OCI-LY1 (cell line): Measurements from ENCODE around the gene PHLDA2.

ENCODE experiments used
- H2AFZ ChIP-seq: fragments of 200-600 bp; sonication (generic), shearing (Covaris generic); 2 replicates; pipeline ENCODE4 v1.6.0; 2014; ENCODE audit warnings: antibody characterized with exemption, mild to moderate bottlenecking, low read length
- H3F3A ChIP-seq: fragments of 200-600 bp; sonication (generic), shearing (Covaris generic); 2 replicates; pipeline ENCODE4 v1.6.0; 2014; ENCODE audit warnings: mild to moderate bottlenecking, antibody characterized with exemption, low read length, moderate library complexity; ENCODE audit not compliant: insufficient read depth
- H3K27ac ChIP-seq: fragments of 200-600 bp; sonication (generic); 2 replicates; pipeline ENCODE4 v1.5.1; 2014; ENCODE audit warnings: low read length, mixed run types, mild to moderate bottlenecking, low read depth; ENCODE audit not compliant: poor library complexity, severe bottlenecking
- H3K27me3 ChIP-seq: fragments of 200-600 bp; sonication (generic); 2 replicates; pipeline ENCODE4 v1.6.0; 2014; ENCODE audit warnings: antibody characterized with exemption, mild to moderate bottlenecking, low read length, moderate library complexity; ENCODE audit not compliant: insufficient read depth
- H3K36me3 ChIP-seq: fragments of 200-600 bp; sonication (generic); 2 replicates; pipeline ENCODE4 v1.6.1; 2014; ENCODE audit warnings: mild to moderate bottlenecking, antibody characterized with exemption, low read length, moderate library complexity, mixed read lengths; ENCODE audit not compliant: insufficient read depth
- H3K4me1 ChIP-seq: fragments of 200-600 bp; sonication (generic); 2 replicates; pipeline ENCODE4 v1.5.1; 2014; ENCODE audit warnings: mild to moderate bottlenecking, low read length, moderate library complexity; ENCODE audit not compliant: insufficient read depth, severe bottlenecking
- H3K4me2 ChIP-seq: fragments of 200-600 bp; sonication (generic), shearing (Covaris generic); 2 replicates; pipeline ENCODE4 v1.6.1; 2014; ENCODE audit warnings: low read length
- H3K4me3 ChIP-seq: fragments of 200-600 bp; sonication (generic); 2 replicates; pipeline ENCODE4 v1.5.1; 2014; ENCODE audit warnings: low read length, low read depth, mild to moderate bottlenecking, mixed read lengths; ENCODE audit not compliant: poor library complexity, severe bottlenecking
- H3K79me2 ChIP-seq: fragments of 200-600 bp; shearing (Covaris generic); 2 replicates; pipeline ENCODE4 v1.6.1; 2016; ENCODE audit warnings: mixed run types, low read length, mixed read lengths; ENCODE audit not compliant: insufficient read depth
- H3K9ac ChIP-seq: fragments of 200-600 bp; sonication (generic), shearing (Covaris generic); 2 replicates; pipeline ENCODE4 v1.6.1; 2014; ENCODE audit warnings: mild to moderate bottlenecking, low read length, mixed read lengths
- H3K9me2 ChIP-seq: fragments of 200-600 bp; sonication (generic), shearing (Covaris generic); 2 replicates; pipeline ENCODE4 v1.6.1; 2014; ENCODE audit warnings: low read depth, mild to moderate bottlenecking, low read length, mixed read lengths
- H3K9me3 ChIP-seq: fragments of 200-600 bp; shearing (Covaris generic); 2 replicates; pipeline ENCODE4 v1.6.1; 2014; ENCODE audit warnings: low read length, mixed read lengths
- H4K20me1 ChIP-seq: fragments of 200-600 bp; sonication (generic), shearing (Covaris generic); 2 replicates; pipeline ENCODE4 v1.6.0; 2016; ENCODE audit warnings: mild to moderate bottlenecking, low read length; ENCODE audit not compliant: insufficient read depth
- EZH2 ChIP-seq: fragments of 200-600 bp; sonication (generic), shearing (Covaris generic); IDR thresholded peaks from 2 replicates; pipeline ENCODE4 v1.8.0; 2017; ENCODE audit warnings: borderline replicate concordance, mixed run types, mild to moderate bottlenecking, antibody characterized with exemption, low read length, moderate library complexity, mixed read lengths
- TF ChIP-seq, protein P1 (sequence below): fragments of 200-600 bp; sonication (generic), shearing (Covaris generic); IDR thresholded peaks from 2 replicates; pipeline ENCODE4 v1.5.1; 2017; ENCODE audit warnings: mild to moderate bottlenecking, antibody characterized with exemption, low read length, moderate library complexity, mixed read lengths

Gene PHLDA2

GRCh38 chr11:2916114-2916891, 12.9 kb downstream of the PHLDA2 start:
- H2AFZ ChIP-seq: no peak overlapping the region
- H3K4me3 ChIP-seq: no peak overlapping the region
- H3K9ac ChIP-seq: no peak overlapping the region
- no peaks in the 10 kb centered on the region for H3K79me2 ChIP-seq
- H3K27ac ChIP-seq: no peak overlapping the region
- H3F3A ChIP-seq: no peaks in the 10 kb centered on the region
- H3K4me2 ChIP-seq: no peak overlapping the region
- H4K20me1 ChIP-seq: no peaks in the 10 kb centered on the region
- H3K9me2 ChIP-seq: no peaks in the 10 kb centered on the region
- no peaks in the 10 kb centered on the region for H3K9me3 ChIP-seq
- H3K27me3 ChIP-seq: peaks cover 4% of the 10 kb centered on the region; the same call in 1 of the 2 replicates
- TF ChIP-seq, protein P1, sequence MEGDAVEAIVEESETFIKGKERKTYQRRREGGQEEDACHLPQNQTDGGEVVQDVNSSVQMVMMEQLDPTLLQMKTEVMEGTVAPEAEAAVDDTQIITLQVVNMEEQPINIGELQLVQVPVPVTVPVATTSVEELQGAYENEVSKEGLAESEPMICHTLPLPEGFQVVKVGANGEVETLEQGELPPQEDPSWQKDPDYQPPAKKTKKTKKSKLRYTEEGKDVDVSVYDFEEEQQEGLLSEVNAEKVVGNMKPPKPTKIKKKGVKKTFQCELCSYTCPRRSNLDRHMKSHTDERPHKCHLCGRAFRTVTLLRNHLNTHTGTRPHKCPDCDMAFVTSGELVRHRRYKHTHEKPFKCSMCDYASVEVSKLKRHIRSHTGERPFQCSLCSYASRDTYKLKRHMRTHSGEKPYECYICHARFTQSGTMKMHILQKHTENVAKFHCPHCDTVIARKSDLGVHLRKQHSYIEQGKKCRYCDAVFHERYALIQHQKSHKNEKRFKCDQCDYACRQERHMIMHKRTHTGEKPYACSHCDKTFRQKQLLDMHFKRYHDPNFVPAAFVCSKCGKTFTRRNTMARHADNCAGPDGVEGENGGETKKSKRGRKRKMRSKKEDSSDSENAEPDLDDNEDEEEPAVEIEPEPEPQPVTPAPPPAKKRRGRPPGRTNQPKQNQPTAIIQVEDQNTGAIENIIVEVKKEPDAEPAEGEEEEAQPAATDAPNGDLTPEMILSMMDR: no peak
- no peak for TF ChIP-seq EZH2
- H3K4me1 ChIP-seq: no peaks in the 10 kb centered on the region
- no peaks in the 10 kb centered on the region for H3K36me3 ChIP-seq

DNA sequence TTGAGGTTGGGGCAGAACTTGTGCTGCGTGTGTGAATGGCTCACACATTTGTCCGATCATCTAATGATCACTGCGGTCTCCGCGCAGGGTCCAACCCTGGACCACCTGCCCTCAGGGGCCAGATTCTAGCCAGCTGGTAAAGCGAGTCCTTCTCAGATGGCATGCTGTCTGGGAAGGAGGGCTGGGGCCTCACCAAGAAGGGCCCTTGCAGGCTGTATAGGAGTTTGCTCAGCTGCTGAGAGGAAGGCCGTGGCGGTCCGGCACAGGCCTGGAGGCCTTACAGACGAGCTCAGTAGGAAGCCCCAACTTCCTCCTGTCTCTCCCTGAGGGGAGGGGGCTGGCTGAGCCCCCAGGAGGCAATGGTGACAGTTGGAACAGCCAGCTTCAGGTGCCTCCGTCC, 13.7 kb downstream of the PHLDA2 start:
- Histone ChIP-seq H3K4me3 (no peak overlapping the region), H2AFZ (no peak overlapping the region), H3K9ac (no peak overlapping the region), H3K4me2 (no peak overlapping the region), H3K27me3 (peaks cover 10% of the 10 kb centered on the region; the same call in 1 of the 2 replicates), H3K9me2 (no peaks in the 10 kb centered on the region), H3K27ac (no peak overlapping the region), H3F3A (no peaks in the 10 kb centered on the region), H3K36me3 (no peaks in the 10 kb centered on the region), H4K20me1 (no peaks in the 10 kb centered on the region), H3K4me1 (no peaks in the 10 kb centered on the region), H3K79me2 (no peaks in the 10 kb centered on the region), H3K9me3 (no peaks in the 10 kb centered on the region)
- no peak for TF ChIP-seq EZH2
- TF ChIP-seq, protein P1: no peak

DNA sequence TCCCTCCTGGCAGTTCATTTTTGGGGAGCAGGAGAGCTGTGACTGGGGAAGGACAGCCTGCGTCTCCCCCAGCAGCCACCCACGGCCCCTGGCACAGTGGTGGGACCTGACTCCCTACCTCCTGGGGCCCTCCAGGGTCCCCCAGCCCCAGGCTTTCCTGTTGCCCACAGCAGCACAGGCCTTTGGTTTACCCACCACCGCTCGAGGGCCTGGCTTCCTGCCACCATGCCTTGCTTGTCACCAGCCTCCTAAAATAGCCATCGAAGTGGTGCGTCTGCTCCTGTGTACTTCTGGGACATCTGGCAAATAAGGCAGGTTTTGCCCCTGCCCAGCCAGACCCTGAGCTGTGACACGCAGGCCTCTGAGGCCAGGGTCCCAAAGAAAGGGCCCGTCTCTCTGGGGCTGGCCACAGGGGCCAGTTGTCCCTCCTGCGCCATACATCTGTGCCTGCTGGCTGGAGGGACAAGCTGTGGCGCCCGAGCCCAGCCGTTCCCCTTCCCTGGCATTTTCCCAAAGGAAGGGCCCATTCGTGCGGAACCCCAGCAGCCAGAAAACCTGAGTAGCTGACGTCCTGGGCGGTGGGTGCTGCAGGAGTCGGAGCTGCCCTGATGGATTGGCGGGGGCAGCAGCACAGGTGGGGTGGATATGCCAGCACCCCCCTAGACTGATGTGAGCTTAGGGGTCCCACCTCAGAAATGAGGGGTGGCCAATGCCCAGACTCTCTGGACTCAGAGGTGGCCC, 14.6 kb downstream of the PHLDA2 start:
- Histone ChIP-seq H3K9me3 (no peaks in the 10 kb centered on the region), H3K36me3 (no peaks in the 10 kb centered on the region), H3F3A (no peaks in the 10 kb centered on the region), H3K4me1 (no peaks in the 10 kb centered on the region), H2AFZ (no peak overlapping the region), H3K4me3 (no peak overlapping the region), H3K4me2 (no peak overlapping the region), H3K27me3 (peaks cover 10% of the 10 kb centered on the region; the same call in 1 of the 2 replicates), H3K9me2 (no peaks in the 10 kb centered on the region), H3K79me2 (no peaks in the 10 kb centered on the region), H3K27ac (no peak overlapping the region), H4K20me1 (no peaks in the 10 kb centered on the region), H3K9ac (no peak overlapping the region)
- TF ChIP-seq, protein P1: no peak
